T-helper 2 cell treated with Interferon-gamma antibody and Interleukin-4, amounts not matched to agents 100 ng/mL and 5 ng/mL, for 36 hours (primary cell): ENCODE measurements around the gene CCSER1. TPM values are rescaled to one million over a fixed set of nuclear protein-coding genes. Genes with fewer than 3 reads are reported as not detected.

Experiments used
- intact Hi-C: fragments of 100-400 bp; cut with micrococcal nuclease; formaldehyde crosslinking; loops from one replicate; pipeline ENCODE4 v1.15.1; 2023
- total RNA-seq: library from RNA; stranded (reverse); gene quantifications from 2 replicates; pipeline ENCODE4 v1.2.3, GENCODE V29; 2022

The CCSER1 gene
- total RNA-seq, 1 donor from 2014 or later: not detected

DNA sequence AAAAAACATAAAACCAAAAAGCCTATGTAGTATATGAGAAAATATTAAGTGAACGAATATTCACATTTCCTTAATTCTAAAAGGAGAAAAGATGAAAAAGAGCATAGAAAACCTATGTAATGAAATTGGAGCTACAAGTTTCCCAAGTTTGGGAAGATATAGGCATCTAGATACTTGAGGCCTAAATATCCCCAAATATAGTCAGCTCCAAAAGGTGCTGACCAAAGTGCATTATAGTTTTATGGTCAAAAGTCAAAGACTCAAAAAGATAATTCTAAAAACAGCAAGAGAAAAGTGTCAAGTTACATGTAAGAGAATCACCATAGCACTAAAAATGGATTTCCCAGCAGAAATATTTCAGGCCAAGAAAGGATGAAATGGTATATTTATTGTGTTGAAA, 1502.9 kb downstream of the CCSER1 start:
- intact Hi-C loops: no loop called here

DNA sequence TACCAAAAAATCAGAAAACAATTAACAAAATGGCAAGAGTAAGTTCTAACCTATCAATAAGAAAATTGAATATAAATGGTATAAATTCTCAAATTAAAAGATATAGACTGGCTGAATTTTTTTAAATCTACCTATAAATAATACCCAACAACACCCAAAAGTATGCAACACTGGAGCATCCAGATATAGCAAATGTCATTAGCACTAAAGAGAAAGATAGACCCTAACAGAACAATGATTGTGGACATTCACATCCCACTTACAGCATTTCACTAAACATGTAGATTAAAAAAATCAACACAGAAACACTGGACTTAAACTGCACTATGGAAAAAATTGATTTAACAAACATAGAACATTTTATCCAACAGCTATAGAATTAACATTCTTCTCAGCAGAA, 1503.6 kb downstream of the CCSER1 start:
- intact Hi-C loops: no loop called here

DNA sequence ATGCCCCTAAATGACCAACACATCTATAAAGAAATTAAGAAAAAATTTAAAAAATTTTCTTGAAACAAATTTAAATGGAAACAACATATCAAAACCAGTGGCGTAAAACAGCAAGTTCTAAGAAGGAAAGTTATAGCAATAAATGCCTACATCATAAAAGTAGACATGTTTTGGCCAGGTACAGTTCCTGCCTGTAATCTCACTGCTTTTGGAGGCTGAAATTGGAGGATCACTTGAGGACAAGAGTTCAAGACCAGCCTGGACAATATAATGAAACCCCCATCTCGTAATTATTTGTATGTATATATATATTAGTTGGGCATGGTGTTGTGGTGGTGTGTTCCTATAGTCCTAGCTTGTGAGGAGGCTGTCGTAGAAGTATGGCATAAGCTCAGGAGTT, 1504.1 kb downstream of the CCSER1 start:
- intact Hi-C loops: no loop called here

DNA sequence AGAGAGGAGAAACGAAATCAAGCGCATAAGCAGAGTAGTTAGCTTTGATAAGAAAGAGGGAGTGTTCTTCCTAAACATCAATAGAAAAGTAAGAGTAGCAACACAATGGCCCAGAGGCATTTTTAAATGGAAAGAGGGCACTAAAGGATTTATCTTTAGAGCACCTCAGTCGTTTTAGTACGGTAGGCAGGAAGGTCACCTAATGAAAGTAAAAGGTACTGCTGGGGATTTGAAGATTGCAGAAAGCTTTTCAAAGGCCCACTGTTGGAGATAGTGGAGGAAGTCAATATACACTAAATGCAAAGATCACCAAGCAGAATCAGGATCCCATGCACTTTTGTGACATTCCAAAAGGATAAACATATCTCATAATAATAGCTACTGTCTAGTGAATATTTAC, 1508.9 kb downstream of the CCSER1 start:
- intact Hi-C loops: no loop called here

Other genes with a start within 250 kb of the CCSER1 start
- 0.77 and 0.95 TPM in 2 replicates for gene MMRN1, start 232.5 kb upstream of the CCSER1 start, total RNA-seq